Ramos (cell line): ENCODE measurements around the gene PSMD12.
"Not testable (repeated sequence)": the region's sequence is repeated elsewhere in the genome, so short reads cannot be mapped to it uniquely, and the experiment has no call there.

Experiments used
- in situ Hi-C: fragments of 300-500 bp; cut with MboI; formaldehyde crosslinking; loops from one replicate; pipeline ENCODE4 v1.14.3; 2022; ENCODE audit warnings: low sequenced_read_pairs; ENCODE audit not compliant: unreplicated experiment

Gene PSMD12

DNA sequence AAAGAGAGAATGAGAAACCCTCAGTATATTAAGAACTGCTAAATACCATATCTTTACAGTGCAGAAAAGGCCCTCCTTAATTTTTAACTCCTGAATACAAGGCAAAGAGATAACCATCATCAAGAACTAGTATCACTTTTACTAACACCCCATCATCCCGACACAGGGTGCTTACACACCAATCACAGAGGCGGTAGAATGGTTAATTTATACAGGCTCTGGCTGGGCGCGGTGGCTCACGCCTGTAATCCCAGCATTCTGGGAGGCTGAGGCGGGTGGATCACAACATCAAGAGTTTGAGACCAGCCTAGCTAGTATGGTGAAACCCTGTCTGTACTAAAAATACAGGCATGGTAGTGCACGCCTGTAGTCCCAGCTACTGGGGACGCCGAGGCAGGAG lies 4.2 kb downstream of the PSMD12 start:
- in situ Hi-C loops, result loop anchor here (25.0 kb wide), 1 partner anchor 1125 kb away; no protein-coding TSS in a partner anchor

DNA sequence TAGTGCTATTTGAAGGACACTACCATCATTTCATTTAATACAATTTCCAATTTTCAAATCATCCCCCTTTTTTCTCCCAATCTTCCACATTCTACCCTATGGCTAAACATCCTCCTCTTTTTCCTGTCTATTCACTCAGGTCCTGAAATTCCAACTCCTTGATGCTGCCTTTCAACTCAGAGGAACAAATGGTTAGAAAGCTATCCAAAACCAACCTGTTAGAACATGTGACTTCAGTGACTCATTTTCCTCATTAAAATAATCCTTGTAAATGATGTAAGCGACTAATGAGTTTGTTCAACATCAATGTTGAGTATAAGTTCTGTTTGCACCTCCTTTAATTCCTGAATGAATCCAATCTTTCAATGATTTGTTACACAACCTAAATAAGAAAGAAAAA lies 5.5 kb downstream of the PSMD12 start:
- in situ Hi-C loops, result loop anchor here (25.0 kb wide), 1 partner anchor 1126 kb away; no protein-coding TSS in a partner anchor

DNA sequence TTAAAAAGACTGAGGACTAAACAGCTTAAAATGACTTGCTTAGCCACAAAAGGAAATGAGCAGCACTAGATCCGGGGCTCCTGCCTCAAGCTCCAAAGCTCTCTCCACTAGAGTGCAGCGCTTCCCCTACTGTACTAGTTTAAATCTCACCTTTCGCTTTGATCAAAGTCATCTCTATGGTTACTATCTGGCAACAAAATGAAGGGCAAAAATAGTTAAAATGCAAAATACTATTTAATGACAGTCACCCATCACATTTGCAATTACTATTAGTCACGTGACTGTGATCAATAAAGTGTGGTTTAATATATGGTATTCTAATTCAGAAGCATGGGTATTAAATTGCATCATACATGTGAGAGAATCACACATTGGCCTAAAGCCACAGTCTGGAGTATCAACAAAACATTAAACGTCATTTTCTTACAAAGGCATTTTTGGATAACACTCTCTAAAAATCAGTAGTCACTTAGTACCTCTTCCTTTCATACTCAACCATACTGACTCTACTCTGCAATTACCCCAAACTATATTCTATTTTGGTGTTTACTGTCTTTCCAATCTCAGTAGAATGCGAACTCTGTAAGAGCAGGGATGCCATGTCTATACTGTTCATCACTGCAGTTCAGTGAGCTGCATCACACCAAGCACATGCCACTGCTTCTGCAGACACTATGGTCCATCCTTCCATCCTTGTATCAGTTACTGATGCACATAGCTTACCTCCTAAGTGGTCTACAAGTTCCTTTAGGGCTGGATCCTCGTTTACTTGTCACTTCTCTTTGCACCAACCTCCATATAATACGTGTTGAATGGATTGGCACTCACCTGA lies 6.2 kb downstream of the PSMD12 start:
- in situ Hi-C loops, result loop anchor here (25.0 kb wide), 1 partner anchor 1127 kb away; no protein-coding TSS in a partner anchor

DNA sequence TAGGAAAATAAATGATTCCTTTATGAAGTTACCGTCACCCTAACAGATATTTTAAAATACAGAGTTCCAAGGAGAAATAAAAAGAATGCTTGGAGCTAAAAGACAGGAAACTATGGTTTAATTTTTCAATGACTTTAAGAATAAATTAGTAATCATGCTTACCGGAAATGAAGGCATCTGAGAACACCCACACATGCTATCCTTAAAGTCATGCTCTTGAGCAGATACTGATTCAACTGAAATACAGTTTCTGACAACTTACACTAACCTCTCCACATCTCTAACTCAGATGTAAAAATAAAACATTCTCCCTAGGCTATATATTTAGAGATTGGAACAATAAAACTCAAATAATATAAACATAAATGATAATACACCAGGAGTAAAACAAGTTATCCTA lies 7.8 kb downstream of the PSMD12 start:
- in situ Hi-C loops, result loop anchor here (25.0 kb wide), 1 partner anchor 1129 kb away; no protein-coding TSS in a partner anchor

DNA sequence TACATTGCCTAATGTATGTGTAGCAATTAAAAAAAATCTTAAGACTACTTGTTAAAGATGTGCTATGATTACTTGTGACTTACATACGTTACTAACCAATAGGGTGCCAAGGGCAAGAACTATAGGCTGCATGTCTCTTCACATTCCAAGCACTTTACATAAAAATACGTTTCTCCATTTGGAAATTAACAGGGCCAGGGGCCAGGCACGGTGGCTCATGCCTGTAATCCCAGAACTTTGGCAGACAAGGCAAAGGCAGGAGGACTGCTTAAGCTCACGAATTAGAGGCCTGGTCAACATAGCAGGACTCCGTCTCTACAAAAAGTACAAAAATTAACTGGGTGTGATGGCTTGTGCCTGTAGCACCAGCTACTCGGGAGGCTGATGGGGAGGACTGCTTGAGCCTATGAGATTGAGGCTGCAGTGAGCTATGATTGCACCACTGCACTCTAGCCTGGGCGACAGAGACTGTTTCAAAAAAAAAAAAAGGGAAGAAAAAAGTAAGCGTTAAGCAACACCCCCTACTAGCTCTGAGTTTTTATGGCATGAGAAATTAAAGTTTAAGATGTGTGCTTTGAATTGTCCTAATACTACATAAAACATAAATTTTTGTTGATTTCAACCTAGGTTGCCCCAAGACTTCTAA lies 12.3 kb downstream of the PSMD12 start:
- in situ Hi-C loops, result loop anchor here (25.0 kb wide), 1 partner anchor 1133 kb away; no protein-coding TSS in a partner anchor

DNA sequence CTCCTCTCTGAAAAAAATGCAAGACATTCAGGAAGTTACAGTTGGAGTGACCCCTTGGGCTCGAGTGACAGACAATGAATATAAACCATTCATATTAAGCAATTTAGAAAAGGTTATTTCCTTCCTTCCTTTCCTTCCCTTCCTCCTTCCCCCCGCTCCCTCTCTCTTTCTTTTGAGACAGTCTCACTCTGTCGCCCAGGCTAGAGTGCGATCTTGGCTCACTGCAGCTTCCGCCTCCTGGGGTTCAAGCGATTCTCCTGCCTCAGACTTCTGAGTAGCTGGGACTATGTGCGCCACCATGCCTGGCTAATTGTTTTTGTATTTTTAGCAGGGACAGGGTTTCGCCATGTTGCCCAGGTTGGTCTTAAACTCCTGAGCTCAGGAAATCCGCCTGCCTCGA lies 13.2 kb downstream of the PSMD12 start:
- in situ Hi-C loops, result loop anchor here (25.0 kb wide), 1 partner anchor 1134 kb away; no protein-coding TSS in a partner anchor

DNA sequence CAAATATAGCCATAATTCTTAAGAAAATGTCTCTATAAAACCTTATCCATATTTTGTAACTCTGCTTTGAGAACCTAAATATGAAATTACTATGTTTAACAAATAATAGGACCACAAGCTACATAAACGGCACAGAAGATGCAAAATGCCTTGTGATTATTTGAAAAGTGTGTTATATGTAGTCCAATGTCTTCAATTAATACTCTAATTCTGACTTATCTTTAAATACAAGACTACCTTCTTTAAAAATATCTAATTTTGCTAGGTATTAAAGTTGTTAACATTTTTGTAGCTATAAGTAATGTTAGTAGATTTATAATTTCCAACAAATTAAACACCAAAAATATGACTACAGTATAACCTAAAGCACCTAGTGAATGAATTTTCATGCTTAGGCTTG lies 17.0 kb downstream of the PSMD12 start:
- in situ Hi-C loops, result no loop called here

DNA sequence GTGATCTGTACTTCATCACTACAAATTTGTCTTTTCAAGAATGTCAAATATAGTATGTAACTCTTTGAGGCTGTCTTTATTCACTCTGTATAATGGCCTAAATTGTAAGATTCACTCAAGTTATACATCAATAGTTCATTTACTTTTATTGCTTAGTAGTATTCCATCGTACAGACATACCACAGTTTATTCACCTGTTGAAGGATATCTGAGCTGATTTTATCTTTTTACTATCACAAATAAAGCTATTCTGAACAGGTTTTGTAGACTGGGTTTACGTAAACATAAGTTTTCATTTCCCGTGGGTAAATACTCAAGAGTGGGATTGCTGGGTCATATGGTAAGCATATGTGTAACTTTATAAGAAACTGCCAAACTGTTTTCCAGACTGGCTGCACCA lies 18.6 kb downstream of the PSMD12 start:
- in situ Hi-C loops, result no loop called here

DNA sequence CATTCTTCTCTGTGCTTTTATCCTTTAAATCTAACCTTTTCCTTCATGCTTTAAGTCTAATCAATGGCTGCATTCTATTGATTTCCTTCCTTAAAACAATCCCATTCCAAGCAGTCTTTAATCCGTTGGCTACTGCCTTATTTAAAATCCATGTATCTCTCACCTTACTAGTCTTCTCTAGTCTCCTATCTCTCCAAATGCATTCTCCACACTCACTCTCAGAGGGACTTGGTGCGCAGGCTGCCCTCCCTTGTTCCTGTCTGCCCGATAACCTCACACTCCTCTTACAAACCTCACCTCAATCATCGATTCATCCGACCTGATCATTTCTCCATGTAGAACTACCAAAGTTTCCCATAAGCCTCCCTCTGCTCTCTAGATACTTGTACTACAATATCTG lies 23.1 kb downstream of the PSMD12 start:
- in situ Hi-C loops, result no loop called here

DNA sequence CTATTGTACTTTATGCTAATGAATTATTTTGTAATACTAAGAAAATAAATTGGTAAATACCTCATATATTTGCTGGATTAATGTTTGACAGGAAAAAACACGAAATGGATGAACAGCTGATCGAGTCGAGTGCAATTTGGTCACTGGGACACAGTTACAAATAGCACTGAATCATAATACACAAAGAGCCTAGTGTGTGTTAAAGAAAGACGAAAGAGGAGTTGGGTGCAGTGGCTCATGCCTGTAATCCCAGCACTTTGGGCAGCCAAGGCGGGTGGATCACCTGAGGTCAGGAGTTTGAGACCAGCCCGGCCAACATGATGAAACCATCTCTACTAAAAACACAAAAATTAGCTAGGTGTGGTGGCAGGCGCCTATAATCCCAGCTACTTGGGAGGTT lies 28.0 kb downstream of the PSMD12 start:
- in situ Hi-C loops, result not testable (repeated sequence)

DNA sequence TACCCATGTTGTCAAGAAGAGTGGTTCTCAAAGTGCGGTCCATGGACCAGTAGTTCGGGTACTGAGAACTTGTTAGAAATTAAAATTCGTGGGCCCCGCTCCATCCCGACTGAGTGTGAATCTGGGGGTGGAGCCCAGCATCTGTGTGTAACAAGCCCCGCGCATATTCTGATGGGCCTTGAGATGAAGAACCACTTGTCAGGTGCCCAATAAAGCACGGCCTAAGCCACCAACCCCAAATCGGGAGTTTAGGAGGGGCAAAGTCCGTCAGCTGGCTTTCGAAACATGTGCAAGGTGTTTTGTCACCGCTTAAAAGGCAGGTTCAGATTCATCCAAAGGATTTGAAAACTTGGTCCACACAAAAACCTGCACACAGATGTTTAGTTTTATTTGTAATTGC lies 29.5 kb downstream of the PSMD12 start:
- in situ Hi-C loops, result no loop called here

DNA sequence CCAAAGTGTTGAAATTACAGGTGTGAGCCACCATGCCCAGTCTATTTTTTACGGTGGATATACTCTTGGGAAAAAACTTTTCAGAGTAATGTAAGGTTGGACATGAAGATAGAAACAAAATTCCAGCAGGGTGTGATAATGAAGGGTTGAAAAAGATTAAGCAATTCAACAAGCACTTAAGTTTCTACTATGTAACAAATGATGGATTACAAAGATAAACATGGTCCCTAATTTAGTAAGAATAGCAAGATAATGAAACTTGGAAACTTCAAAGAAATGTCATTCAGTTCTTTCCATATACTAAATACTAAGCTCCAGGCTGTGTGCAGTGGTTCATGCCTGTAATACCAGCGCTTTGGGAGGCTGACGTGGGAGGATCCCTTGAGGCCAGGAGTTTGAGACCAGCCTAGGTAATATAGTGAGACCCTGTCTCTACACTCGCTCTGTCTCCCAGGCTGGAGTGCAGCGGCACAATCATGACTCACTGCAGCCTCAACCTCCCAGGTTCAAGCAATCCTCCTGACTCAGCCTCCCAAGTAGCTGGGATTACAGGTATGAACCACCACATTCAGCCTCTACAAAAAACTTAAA lies 31.0 kb downstream of the PSMD12 start:
- in situ Hi-C loops, result no loop called here

DNA sequence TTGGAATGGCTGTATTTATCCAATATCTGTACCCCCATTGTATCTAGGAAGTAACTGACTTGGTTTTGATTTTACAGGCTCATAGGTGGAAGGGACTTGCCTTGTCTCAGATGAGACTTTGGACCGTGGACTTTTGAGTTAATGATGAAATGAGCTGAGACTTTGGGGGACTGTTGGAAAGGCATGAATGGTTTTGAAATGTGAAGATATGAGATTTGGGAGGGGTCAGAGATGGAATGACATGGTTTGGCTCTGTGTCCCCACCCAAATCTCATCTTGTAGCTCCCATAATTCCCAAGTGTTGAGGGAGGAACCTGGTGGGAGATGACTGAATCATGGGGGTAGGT lies 34.2 kb downstream of the PSMD12 start:
- in situ Hi-C loops, result not testable (repeated sequence)

DNA sequence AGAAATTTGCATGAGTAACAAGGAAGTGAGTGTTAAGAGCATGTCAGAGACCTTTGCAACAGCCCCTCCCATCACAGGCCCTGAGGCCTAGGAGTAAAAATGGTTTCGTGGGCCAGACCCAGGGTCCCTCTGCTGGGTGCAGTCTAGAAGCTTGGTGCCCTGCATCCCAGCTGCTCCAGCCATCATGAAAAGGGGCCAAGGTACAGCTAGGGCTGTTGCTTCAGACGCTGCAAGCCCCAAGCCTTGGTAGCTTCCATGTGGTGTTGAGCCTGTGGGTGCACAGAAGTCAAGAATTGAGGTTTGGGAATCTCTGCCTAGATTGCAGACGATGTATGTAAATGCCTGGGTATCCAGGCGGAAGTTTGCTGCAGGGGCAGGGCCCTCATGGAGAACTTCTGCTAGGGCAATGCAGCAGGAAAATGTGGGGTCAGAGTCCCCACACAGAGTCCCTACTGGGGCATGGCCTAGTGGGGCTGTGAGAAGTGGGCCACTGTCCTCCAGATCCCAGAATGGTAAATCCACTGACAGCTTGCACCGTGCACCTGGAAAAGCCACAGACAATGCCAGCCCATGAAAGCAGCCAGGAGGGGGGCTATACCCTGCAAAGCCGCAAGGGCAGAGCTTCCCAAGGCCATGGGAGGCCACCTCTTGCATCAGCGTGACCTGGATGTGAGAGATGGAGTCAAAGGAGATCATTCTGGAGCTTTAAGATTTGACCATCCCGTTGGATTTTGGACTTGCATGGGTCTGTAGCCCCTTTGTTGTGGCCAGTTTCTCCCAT lies 34.8 kb downstream of the PSMD12 start:
- in situ Hi-C loops, result not testable (repeated sequence)

DNA sequence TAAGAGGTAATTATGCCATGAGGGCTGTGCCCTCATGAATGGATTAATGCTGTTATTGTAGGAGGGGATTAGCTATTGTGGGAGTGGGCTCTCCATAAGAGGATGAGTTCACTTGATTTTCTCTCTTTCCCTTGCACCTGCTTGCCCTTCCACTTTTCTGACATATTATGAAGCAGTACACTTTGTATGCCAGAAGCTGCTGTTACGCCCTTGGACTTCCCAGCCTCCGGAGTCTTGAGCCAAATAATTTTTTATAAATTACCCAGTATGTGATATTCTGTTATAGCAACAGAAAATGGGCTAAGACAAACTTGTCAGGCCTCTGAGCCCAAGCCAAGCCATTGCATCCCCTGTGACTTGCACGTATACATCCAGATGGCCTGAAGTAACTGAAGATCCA lies 38.4 kb downstream of the PSMD12 start:
- in situ Hi-C loops, result no loop called here

DNA sequence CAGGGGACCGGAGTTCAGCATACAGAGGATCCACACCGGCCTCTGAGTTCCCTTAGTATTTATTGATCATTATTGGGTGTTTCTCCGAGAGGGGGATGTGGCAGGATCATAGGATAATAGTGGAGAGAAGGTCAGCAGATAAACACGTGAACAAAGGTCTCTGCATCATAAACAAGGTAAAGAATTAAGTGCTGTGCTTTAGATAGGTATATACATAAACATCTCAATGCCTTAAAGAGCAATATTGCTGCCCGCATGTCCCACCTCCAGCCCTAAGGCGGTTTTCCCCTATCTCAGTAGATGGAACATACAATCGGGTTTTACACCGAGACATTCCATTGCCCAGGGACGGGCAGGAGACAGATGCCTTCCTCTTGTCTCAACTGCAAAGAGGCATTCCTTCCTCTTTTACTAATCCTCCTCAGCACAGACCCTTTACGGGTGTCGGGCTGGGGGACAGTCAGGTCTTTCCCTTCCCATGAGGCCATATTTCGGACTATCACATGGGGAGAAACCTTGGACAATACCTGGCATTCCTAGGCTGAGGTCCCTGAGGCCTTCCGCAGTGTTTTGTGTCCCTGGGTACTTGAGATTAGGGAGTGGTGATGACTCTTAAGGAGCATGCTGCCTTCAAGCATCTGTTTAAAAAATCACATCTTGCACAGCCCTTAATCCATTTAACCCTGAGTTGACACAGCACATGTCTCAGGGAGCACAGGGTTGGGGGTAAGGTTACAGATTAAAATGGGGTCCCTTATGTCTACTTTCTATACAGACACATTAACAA lies 39.2 kb downstream of the PSMD12 start:
- in situ Hi-C loops, result not testable (repeated sequence)

DNA sequence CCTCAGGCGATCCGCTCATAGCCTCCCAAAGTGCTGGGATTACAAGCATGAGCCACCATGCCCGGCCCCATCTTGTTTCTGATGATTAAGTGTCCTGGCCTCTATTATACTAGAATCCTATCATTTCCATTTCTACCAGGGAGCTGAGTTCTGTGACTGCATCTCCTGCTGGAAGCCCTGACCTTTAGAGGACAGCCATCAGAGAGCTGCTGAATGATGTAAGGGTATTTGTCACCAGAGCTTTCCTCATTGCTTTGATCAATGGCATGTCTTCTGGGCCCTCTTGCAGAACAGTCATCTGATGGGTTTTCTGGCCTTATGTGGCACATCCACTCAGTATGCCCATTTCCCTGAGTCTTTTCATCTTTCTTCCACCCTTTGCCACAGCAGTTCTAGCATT lies 39.9 kb downstream of the PSMD12 start:
- in situ Hi-C loops, result no loop called here

DNA sequence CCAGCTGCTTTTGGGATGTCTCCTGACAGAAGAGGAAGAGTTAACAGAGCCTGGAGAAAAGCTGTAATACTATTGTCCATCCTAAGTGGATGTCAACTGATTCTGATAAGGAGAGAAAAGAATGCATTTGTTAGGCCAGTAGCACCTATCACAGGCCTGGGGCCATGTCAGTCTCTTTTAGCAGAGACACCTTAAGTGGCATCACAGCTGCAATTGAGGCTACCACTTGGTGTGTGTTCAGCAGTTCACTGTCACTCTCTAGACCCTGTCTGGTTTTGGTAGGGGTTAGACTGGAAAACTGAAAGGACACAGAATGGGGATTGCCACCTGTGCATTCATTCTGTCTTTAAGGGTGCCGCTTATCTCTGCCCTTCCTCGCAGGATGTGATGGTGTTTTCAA lies 42.0 kb downstream of the PSMD12 start:
- in situ Hi-C loops, result no loop called here

DNA sequence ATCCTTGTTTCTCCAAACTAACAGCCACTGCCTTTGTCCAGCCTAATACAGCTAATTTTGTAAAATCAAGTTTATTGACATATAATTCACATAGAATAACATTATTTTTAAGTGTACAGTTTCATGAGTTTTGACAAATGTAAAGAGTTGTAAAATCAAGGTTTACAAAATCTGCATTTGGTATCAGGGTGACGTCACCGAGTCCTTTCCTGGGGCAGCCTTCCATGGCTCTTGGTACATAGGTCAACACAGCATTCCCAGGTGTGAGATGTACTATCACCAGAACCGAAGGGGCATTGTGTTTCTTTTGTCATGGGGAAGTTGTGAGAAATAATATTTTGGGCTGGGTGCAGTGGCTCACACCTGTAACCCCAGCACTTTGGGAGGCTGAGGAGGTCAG lies 42.9 kb downstream of the PSMD12 start:
- in situ Hi-C loops, result no loop called here
